A549 (cell line): ENCODE data around the gene LCN15. TPM values are rescaled to one million over a fixed set of nuclear protein-coding genes. Genes with fewer than 3 reads are reported as not detected.

Source experiments
- ATAC-seq, 2 experiments: fragments of 200-7000 bp in 1 of 2; fragments of >200 bp in 1 of 2; cut with Nextera tagmentation in 1 of 2; cut with Tn5 transposase in 1 of 2; 3 replicates each; pipeline versions ENCODE4 v1.8.0 to v1.9.1; 2018 to 2020; ENCODE audit warnings: mild to moderate bottlenecking in 1 of 2, moderate library complexity in 1 of 2
- CTCF ChIA-PET: fragments of 300-600 bp; sonication (Branson Sonifier 250); formaldehyde crosslinking; extraction: SDS; loops from one replicate; lab custom pipeline; 2021; ENCODE audit warnings: antibody characterized with exemption, inconsistent platforms; lab: Yijun Ruan, JAX
- POLR2A ChIA-PET: fragments of 350-600 bp; formaldehyde crosslinking; extraction: SDS; loops from one replicate; lab custom pipeline; 2021; ENCODE audit warnings: antibody characterized with exemption, inconsistent platforms; lab: Yijun Ruan, JAX
- DNase-seq, 2 experiments: peaks; one replicate each; pipeline versions ENCODE4 v3.0.0 to v3.0.0-alpha.2; 2011 to 2016; ENCODE audit warnings: low read depth in 1 of 2, low spot score in 1 of 2
- FAIRE-seq: peaks from 2 replicates; lab custom pipeline; 2011; peaks lifted over from hg19 to GRCh38; lab: Jason Lieb, UNC
- H3K27ac ChIP-seq, 2 experiments: fragments of >200 bp; sonication (Bioruptor Twin); formaldehyde crosslinking; 3 replicates each; pipeline ENCODE4 v1.5.1; 2016 to 2017
- H3K4me1 ChIP-seq: fragments of >200 bp; sonication (Bioruptor Twin); formaldehyde crosslinking; 3 replicates; pipeline ENCODE4 v1.6.1; 2016
- H3K4me2 ChIP-seq: fragments of >200 bp; sonication (Bioruptor Twin); formaldehyde crosslinking; 3 replicates; pipeline ENCODE4 v1.6.1; 2016
- H3K4me3 ChIP-seq: fragments of >200 bp; sonication (Bioruptor Twin); formaldehyde crosslinking; 3 replicates; pipeline ENCODE4 v1.5.1; 2016
- H3K9me3 ChIP-seq: fragments of >200 bp; sonication (Bioruptor Twin); formaldehyde crosslinking; 3 replicates; pipeline ENCODE4 v1.6.1; 2016
- CBX8 ChIP-seq: fragments of 200-600 bp; sonication (generic); IDR thresholded peaks from 2 replicates; pipeline ENCODE4 v1.6.1; 2016
- CHD2 ChIP-seq: fragments of 150-350 bp; IDR thresholded peaks from 2 replicates; pipeline ENCODE4 v1.6.1; 2014; ENCODE audit warnings: low read length; ENCODE audit not compliant: partially characterized antibody
- CHD4 ChIP-seq: fragments of 200-600 bp; sonication (generic); IDR thresholded peaks from 2 replicates; pipeline ENCODE4 v1.6.1; 2016; ENCODE audit warnings: antibody characterized with exemption, mild to moderate bottlenecking, borderline replicate concordance
- EHMT2 ChIP-seq: fragments of 200-600 bp; sonication (generic); IDR thresholded peaks from 2 replicates; pipeline ENCODE4 v1.6.1; 2016; ENCODE audit warnings: antibody characterized with exemption, low read depth, mild to moderate bottlenecking, moderate library complexity
- FOSB ChIP-seq: fragments of 250-450 bp; sonication (Bioruptor Pico); IDR thresholded peaks from 2 replicates; pipeline ENCODE4 v1.5.0; 2020; ENCODE audit warnings: mild to moderate bottlenecking, moderate library complexity
- FOXS1 ChIP-seq: fragments of 250-450 bp; sonication (Bioruptor Pico); IDR thresholded peaks from 2 replicates; pipeline ENCODE4 v1.5.0; 2020; ENCODE audit warnings: mild to moderate bottlenecking, moderate library complexity
- HEYL ChIP-seq: fragments of 250-450 bp; sonication (Bioruptor Pico); IDR thresholded peaks from 2 replicates; pipeline ENCODE4 v1.8.0; 2021; ENCODE audit warnings: mild to moderate bottlenecking, moderate library complexity
- JUN ChIP-seq, 2 experiments: fragments of >200 bp; sonication (Bioruptor Twin); formaldehyde crosslinking; IDR thresholded peaks; 2 replicates in 1 of 2; 3 replicates in 1 of 2; pipeline ENCODE4 v1.6.1; 2016 to 2017
- NPAS2 ChIP-seq: fragments of 250-450 bp; sonication (Bioruptor Pico); IDR thresholded peaks from 2 replicates; pipeline ENCODE4 v1.8.0; 2022; ENCODE audit warnings: mild to moderate bottlenecking, moderate library complexity, borderline replicate concordance
- RARB ChIP-seq: fragments of 250-450 bp; sonication (Bioruptor Pico); IDR thresholded peaks from 2 replicates; pipeline ENCODE4 v1.8.0; 2021; ENCODE audit warnings: mild to moderate bottlenecking, moderate library complexity
- RNF2 ChIP-seq: fragments of 200-600 bp; sonication (generic); IDR thresholded peaks from 2 replicates; pipeline ENCODE4 v1.6.1; 2016; ENCODE audit warnings: low read depth, mild to moderate bottlenecking, antibody characterized with exemption, moderate library complexity, borderline replicate concordance
- SMC3 ChIP-seq: fragments of >200 bp; sonication (Bioruptor Twin); formaldehyde crosslinking; IDR thresholded peaks from 3 replicates; pipeline ENCODE4 v1.6.1; 2018; ENCODE audit warnings: inconsistent platforms
- TFCP2L1 ChIP-seq: fragments of 250-450 bp; sonication (Bioruptor Pico); IDR thresholded peaks from 2 replicates; pipeline ENCODE4 v1.5.0; 2021; ENCODE audit warnings: mild to moderate bottlenecking
- TP53 ChIP-seq: fragments of 250-450 bp; sonication (Bioruptor Pico); IDR thresholded peaks from 2 replicates; pipeline ENCODE4 v1.5.0; 2021; ENCODE audit warnings: mild to moderate bottlenecking, moderate library complexity
- ZNF302 ChIP-seq: fragments of 250-450 bp; sonication (Bioruptor Pico); IDR thresholded peaks from 2 replicates; pipeline ENCODE4 v1.9.0; 2021; ENCODE audit warnings: inconsistent platforms, mild to moderate bottlenecking, moderate library complexity
- ZSCAN20 ChIP-seq: fragments of 250-450 bp; sonication (Bioruptor Pico); IDR thresholded peaks from 2 replicates; pipeline ENCODE4 v1.8.0; 2022; ENCODE audit warnings: mild to moderate bottlenecking, moderate library complexity
- WGBS: methylation state at CpG from one replicate; pipeline ENCODE4 v1.1.6; 2017; ENCODE audit errors: missing lambda C conversion rate; 5-methylcytosine and 5-hydroxymethylcytosine counted together
- polyA plus RNA-seq, 4 experiments: library from polyadenylated mRNA; depleted of rRNA in 3 of 4; stranded (reverse); fragments of >200 nt; fragmentation: RNase III in 1 of 4; extraction: RNeasy Plus Mini Kit Qiagen cat#74134 plus additional on column Dnase treatment in 1 of 4; gene quantifications; 2 replicates in 3 of 4; 3 replicates in 1 of 4; pipeline ENCODE4 v1.2.3, GENCODE V29; 2011 to 2017
- TF ChIP-seq, protein P1 (sequence below): fragments of >200 bp; sonication (Bioruptor Twin); formaldehyde crosslinking; IDR thresholded peaks from 3 replicates; pipeline ENCODE4 v1.5.1; 2016
- TF ChIP-seq, protein P2 (sequence below): fragments of >200 bp; sonication (Bioruptor Twin); formaldehyde crosslinking; IDR thresholded peaks from 3 replicates; pipeline ENCODE4 v1.6.1; 2016
- TF ChIP-seq, protein P3 (sequence below): IDR thresholded peaks from 2 replicates; pipeline ENCODE4 v1.6.1; 2012; ENCODE audit warnings: low read depth, borderline replicate concordance
- TF ChIP-seq, protein P4 (sequence below): fragments of 450-650 bp; IDR thresholded peaks from 2 replicates; pipeline ENCODE4 v1.6.1; 2014; ENCODE audit warnings: antibody characterized with exemption

The LCN15 gene
- polyA plus RNA-seq, 2 of the 4 experiments (the other 2 are of a cell fraction), result 0.09 to 0.10 TPM

DNA sequence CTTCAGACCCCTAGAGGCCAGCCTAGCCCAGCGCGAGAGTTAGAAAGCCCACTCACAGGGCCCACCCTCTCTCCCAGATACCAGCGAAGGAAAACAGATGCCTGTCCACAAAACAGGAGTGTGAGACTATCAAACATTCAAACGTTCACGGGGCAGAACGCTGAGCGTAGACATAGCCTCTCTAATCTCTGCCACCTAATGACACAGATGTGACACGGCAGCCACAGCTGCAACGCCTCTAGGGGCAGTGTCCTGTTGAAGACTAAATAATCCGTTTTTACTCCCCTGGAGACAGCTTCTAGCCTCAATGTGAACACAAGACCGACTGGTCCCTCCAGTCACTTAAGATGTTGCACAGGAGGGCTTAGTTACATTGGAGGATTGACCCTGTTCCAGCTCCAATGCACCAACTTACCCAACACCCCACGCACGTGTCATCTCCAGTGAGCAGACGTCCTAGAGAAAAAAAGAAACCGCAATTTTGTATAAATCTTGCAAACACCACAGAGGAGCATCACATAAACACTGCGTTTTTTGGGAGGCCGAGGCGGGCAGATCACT is 37.6 kb downstream of the LCN15 start:
- TF ChIP-seq NPAS2 (CRISPR knock-in tag) (no peak), ZSCAN20 (no peak), TFCP2L1 (CRISPR knock-in tag) (no peak), RNF2 (no peak), ZNF302 (CRISPR knock-in tag) (no peak)
- TF ChIP-seq, protein P1, sequence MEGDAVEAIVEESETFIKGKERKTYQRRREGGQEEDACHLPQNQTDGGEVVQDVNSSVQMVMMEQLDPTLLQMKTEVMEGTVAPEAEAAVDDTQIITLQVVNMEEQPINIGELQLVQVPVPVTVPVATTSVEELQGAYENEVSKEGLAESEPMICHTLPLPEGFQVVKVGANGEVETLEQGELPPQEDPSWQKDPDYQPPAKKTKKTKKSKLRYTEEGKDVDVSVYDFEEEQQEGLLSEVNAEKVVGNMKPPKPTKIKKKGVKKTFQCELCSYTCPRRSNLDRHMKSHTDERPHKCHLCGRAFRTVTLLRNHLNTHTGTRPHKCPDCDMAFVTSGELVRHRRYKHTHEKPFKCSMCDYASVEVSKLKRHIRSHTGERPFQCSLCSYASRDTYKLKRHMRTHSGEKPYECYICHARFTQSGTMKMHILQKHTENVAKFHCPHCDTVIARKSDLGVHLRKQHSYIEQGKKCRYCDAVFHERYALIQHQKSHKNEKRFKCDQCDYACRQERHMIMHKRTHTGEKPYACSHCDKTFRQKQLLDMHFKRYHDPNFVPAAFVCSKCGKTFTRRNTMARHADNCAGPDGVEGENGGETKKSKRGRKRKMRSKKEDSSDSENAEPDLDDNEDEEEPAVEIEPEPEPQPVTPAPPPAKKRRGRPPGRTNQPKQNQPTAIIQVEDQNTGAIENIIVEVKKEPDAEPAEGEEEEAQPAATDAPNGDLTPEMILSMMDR, result peak; percentile 50
- TF ChIP-seq, protein P2, sequence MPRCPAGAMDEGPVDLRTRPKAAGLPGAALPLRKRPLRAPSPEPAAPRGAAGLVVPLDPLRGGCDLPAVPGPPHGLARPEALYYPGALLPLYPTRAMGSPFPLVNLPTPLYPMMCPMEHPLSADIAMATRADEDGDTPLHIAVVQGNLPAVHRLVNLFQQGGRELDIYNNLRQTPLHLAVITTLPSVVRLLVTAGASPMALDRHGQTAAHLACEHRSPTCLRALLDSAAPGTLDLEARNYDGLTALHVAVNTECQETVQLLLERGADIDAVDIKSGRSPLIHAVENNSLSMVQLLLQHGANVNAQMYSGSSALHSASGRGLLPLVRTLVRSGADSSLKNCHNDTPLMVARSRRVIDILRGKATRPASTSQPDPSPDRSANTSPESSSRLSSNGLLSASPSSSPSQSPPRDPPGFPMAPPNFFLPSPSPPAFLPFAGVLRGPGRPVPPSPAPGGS, result 0 out of 3 replicates have a peak, but pooled peaks have one; percentile 18
- ChIA-PET CTCF (interaction anchor here (0.8 to 5.9 kb wide), 16 partner anchors 7 to 326 kb away, joined by 3 to 42 read pairs (median 11); partner anchors contain the start of genes DIPK1B and LCN8), POLR2A (interaction anchor here (0.6 to 2.7 kb wide), 5 partner anchors 7 to 474 kb away, joined by 3 to 30 read pairs (median 4); partner anchors contain the start of gene DIPK1B)
- peak in 1 of 2 experiments; percentile 6; a peak in 2 of 6 replicates for ATAC-seq
- H3K9me3 ChIP-seq, result no peaks in the 10 kb centered on the region
- H3K4me2 ChIP-seq, result peak overlapping the region; percentile 97
- no peak for FAIRE-seq
- WGBS, result 5% methylated on average over 18 of the region's 18 CpGs
- DNase-seq, result peak in 1 of 2 experiments; percentile 58
- peaks cover 54% of the 10 kb centered on the region for H3K4me1 ChIP-seq
- H3K27ac ChIP-seq, result peak overlapping the region; percentile 99 to 100
- peak overlapping the region; percentile 91 for H3K4me3 ChIP-seq

DNA sequence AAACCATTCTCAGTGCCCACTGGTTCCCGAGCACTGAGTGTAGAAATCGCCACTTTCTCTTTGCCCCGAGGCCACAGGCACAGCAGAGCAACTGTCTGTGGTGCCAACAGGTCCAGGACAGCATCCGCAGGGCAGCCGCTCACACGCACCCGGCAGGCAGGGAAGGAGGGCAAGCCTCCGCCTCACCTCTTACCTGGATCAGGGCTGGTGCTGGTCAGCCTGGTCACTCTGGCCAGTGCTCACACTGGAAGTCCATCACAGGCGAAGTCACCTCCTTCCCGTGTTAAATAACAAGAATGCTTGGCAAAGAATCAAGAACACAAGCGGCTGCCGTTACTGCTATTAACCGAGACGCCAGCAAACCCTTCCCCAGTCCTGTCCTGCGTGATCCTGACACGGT is 38.2 kb downstream of the LCN15 start:
- peaks cover 60% of the 10 kb centered on the region for H3K4me1 ChIP-seq
- ATAC-seq (no peak), FAIRE-seq (no peak), DNase-seq (no peak)
- H3K27ac ChIP-seq, result peak overlapping the region; percentile 99 to 100
- no peaks in the 10 kb centered on the region for H3K9me3 ChIP-seq
- WGBS, result 34% methylated on average over 16 of the region's 16 CpGs
- CTCF ChIA-PET, result interaction anchor here (0.6 to 2.3 kb wide), 5 partner anchors 15 to 268 kb away, joined by 3 to 9 read pairs (median 4); no protein-coding TSS in a partner anchor
- POLR2A ChIA-PET, result interaction anchor here (0.9 to 2.7 kb wide), 3 partner anchors 10 to 81 kb away, joined by 3 to 30 read pairs (median 4); partner anchors contain the start of gene DIPK1B
- peak overlapping the region; percentile 91 for H3K4me3 ChIP-seq
- TF ChIP-seq TP53, result no peak
- TF ChIP-seq JUN (IDR thresholded peaks at IDR 0.05), result no peak
- TF ChIP-seq, protein P3, sequence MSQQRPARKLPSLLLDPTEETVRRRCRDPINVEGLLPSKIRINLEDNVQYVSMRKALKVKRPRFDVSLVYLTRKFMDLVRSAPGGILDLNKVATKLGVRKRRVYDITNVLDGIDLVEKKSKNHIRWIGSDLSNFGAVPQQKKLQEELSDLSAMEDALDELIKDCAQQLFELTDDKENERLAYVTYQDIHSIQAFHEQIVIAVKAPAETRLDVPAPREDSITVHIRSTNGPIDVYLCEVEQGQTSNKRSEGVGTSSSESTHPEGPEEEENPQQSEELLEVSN, result no peak
- no peak for TF ChIP-seq EHMT2
- no peak for TF ChIP-seq FOXS1 (CRISPR knock-in tag)
- no peak for TF ChIP-seq RARB
- no peak for TF ChIP-seq CHD2
- TF ChIP-seq CBX8, result no peak
- TF ChIP-seq HEYL (CRISPR knock-in tag), result no peak
- no peak for TF ChIP-seq NPAS2 (CRISPR knock-in tag)
- TF ChIP-seq, protein P4, sequence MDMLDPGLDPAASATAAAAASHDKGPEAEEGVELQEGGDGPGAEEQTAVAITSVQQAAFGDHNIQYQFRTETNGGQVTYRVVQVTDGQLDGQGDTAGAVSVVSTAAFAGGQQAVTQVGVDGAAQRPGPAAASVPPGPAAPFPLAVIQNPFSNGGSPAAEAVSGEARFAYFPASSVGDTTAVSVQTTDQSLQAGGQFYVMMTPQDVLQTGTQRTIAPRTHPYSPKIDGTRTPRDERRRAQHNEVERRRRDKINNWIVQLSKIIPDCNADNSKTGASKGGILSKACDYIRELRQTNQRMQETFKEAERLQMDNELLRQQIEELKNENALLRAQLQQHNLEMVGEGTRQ, result no peak
- no peak for TF ChIP-seq SMC3
- no peak for TF ChIP-seq FOSB (CRISPR knock-in tag)
- TF ChIP-seq CHD4, result no peak
- TF ChIP-seq, all 56 proteins: peak for 0
- H3K4me2 ChIP-seq, result peak overlapping the region; percentile 97
